ENCODE measurements around the gene ZNF827. TPM values are rescaled to one million over a fixed set of nuclear protein-coding genes. Genes with fewer than 3 reads are reported as not detected.
"Not testable (repeated sequence)": the region's sequence is repeated elsewhere in the genome, so short reads cannot be mapped to it uniquely, and the experiment has no call there.

Gene ZNF827
- polyA plus RNA-seq, 1 donor from 2014 or later: 12.1 TPM

GRCh38 chr4:145839151-145839550 is 99.5 kb downstream of the ZNF827 start:
- no peak overlapping the region for H3K4me2 ChIP-seq (ENCODE audit: low read length)
- no peak for TF ChIP-seq SMC3 (conservative IDR thresholded peaks at IDR 0.05; ENCODE audit: poor library complexity)
- TF ChIP-seq RAD21 (conservative IDR thresholded peaks at IDR 0.05): no peak
- no peak for TF ChIP-seq REST (IDR thresholded peaks at IDR 0.05; ENCODE audit: borderline replicate concordance)
- no peak for TF ChIP-seq TAF1 (IDR thresholded peaks at IDR 0.05; ENCODE audit: low read depth)
- no peak for TF ChIP-seq CTCF (IDR thresholded peaks at IDR 0.05; ENCODE audit: poor library complexity, severe bottlenecking)
- no peak for TF ChIP-seq EZH2 (IDR thresholded peaks at IDR 0.05; ENCODE audit: borderline replicate concordance, insufficient read depth, low read length, poor library complexity, severe bottlenecking)
- TF ChIP-seq MXI1 (conservative IDR thresholded peaks at IDR 0.05; ENCODE audit: poor library complexity, severe bottlenecking): no peak
- TF ChIP-seq EP300 (conservative IDR thresholded peaks at IDR 0.05; ENCODE audit: poor library complexity, severe bottlenecking): no peak
- no peak for TF ChIP-seq POLR2AphosphoS5 (IDR thresholded peaks at IDR 0.05)
- H3K79me2 ChIP-seq (replicated peaks; ENCODE audit: insufficient read depth, low read length): no peaks in the 10 kb centered on the region
- H3K36me3 ChIP-seq (ENCODE audit: insufficient read depth, low read length): no peaks in the 10 kb centered on the region
- no peak overlapping the region for H3K27ac ChIP-seq (ENCODE audit: low read length)
- no peak overlapping the region for H3K9ac ChIP-seq (ENCODE audit: low read length)
- H4K20me1 ChIP-seq (ENCODE audit: insufficient read depth): no peaks in the 10 kb centered on the region
- H2AFZ ChIP-seq (ENCODE audit: low read depth, low read length): no peak overlapping the region
- H3F3A ChIP-seq (ENCODE audit: insufficient read depth, low read length, poor library complexity, severe bottlenecking): no peaks in the 10 kb centered on the region
- no peaks in the 10 kb centered on the region for H3K9me3 ChIP-seq (ENCODE audit: low read length)
- no peak overlapping the region for H3K4me3 ChIP-seq (ENCODE audit: low read length)
- H3K27me3 ChIP-seq (ENCODE audit: insufficient read depth, low read depth, low read length): no peaks in the 10 kb centered on the region
- no peaks in the 10 kb centered on the region for H3K9me2 ChIP-seq (ENCODE audit: insufficient read depth, low read length)

- H3K4me2 ChIP-seq (ENCODE audit: low read length); H3K27me3 ChIP-seq (ENCODE audit: insufficient read depth, low read depth, low read length); H3K9me3 ChIP-seq (ENCODE audit: low read length); H3K9ac ChIP-seq (ENCODE audit: low read length); H3F3A ChIP-seq (ENCODE audit: insufficient read depth, low read length, poor library complexity, severe bottlenecking); H3K4me3 ChIP-seq (ENCODE audit: low read length); H3K79me2 ChIP-seq (replicated peaks; ENCODE audit: insufficient read depth, low read length); H3K9me2 ChIP-seq (ENCODE audit: insufficient read depth, low read length); H4K20me1 ChIP-seq (ENCODE audit: insufficient read depth); H3K27ac ChIP-seq (ENCODE audit: low read length); H2AFZ ChIP-seq (ENCODE audit: low read depth, low read length); H3K36me3 ChIP-seq (ENCODE audit: insufficient read depth, low read length): not testable (repeated sequence)
Observed at GRCh38 chr4:145832384-145832783, 106.2 kb downstream of the ZNF827 start.

GRCh38 chr4:145830699-145831098 is 107.9 kb downstream of the ZNF827 start:
- Histone ChIP-seq H3K79me2 (replicated peaks; ENCODE audit: insufficient read depth, low read length) (no peaks in the 10 kb centered on the region), H3K4me2 (ENCODE audit: low read length) (no peak overlapping the region), H3K27me3 (ENCODE audit: insufficient read depth, low read depth, low read length) (no peaks in the 10 kb centered on the region), H3K4me3 (ENCODE audit: low read length) (no peak overlapping the region), H4K20me1 (ENCODE audit: insufficient read depth) (no peaks in the 10 kb centered on the region), H3K27ac (ENCODE audit: low read length) (no peak overlapping the region), H3K36me3 (ENCODE audit: insufficient read depth, low read length) (peaks cover 9% of the 10 kb centered on the region), H2AFZ (ENCODE audit: low read depth, low read length) (no peak overlapping the region), H3K9ac (ENCODE audit: low read length) (no peak overlapping the region), H3K9me2 (ENCODE audit: insufficient read depth, low read length) (no peaks in the 10 kb centered on the region), H3K9me3 (ENCODE audit: low read length) (no peaks in the 10 kb centered on the region), H3F3A (ENCODE audit: insufficient read depth, low read length, poor library complexity, severe bottlenecking) (no peaks in the 10 kb centered on the region)
- no peak for TF ChIP-seq REST (IDR thresholded peaks at IDR 0.05; ENCODE audit: borderline replicate concordance)
- TF ChIP-seq POLR2AphosphoS5 (IDR thresholded peaks at IDR 0.05): no peak
- no peak for TF ChIP-seq RAD21 (conservative IDR thresholded peaks at IDR 0.05)
- no peak for TF ChIP-seq SMC3 (conservative IDR thresholded peaks at IDR 0.05; ENCODE audit: poor library complexity)
- TF ChIP-seq TAF1 (IDR thresholded peaks at IDR 0.05; ENCODE audit: low read depth): no peak
- TF ChIP-seq MXI1 (conservative IDR thresholded peaks at IDR 0.05; ENCODE audit: poor library complexity, severe bottlenecking): no peak
- no peak for TF ChIP-seq EZH2 (IDR thresholded peaks at IDR 0.05; ENCODE audit: borderline replicate concordance, insufficient read depth, low read length, poor library complexity, severe bottlenecking)

All from neural cell (in vitro differentiated cells).